IPS-20b (cell line): ENCODE measurements around the gene CD302.
A peak's percentile ranks its signal among the peaks of the same experiment; 100 is the strongest.
"Not testable (repeated sequence)": the region's sequence is repeated elsewhere in the genome, so short reads cannot be mapped to it uniquely, and the experiment has no call there.

Experiments used
- H3K27ac ChIP-seq: one replicate; pipeline ENCODE4 v1.5.1; 2013; ENCODE audit warnings: low read length
- H3K27me3 ChIP-seq: 2 replicates; pipeline ENCODE4 v1.6.1; 2013; ENCODE audit warnings: mild to moderate bottlenecking, low read length, inconsistent platforms; ENCODE audit not compliant: insufficient read depth
- H3K36me3 ChIP-seq: 2 replicates; pipeline ENCODE4 v1.6.1; 2013; ENCODE audit warnings: low read depth, mild to moderate bottlenecking, inconsistent platforms, low read length, moderate library complexity; ENCODE audit not compliant: insufficient read depth
- H3K4me1 ChIP-seq: 2 replicates; pipeline ENCODE4 v1.6.1; 2013; ENCODE audit warnings: mild to moderate bottlenecking, control low read depth, inconsistent platforms, low read length, moderate library complexity; ENCODE audit not compliant: insufficient read depth
- H3K4me3 ChIP-seq: 2 replicates; pipeline ENCODE4 v1.5.1; 2013; ENCODE audit warnings: mild to moderate bottlenecking, low read length, inconsistent platforms
- H3K9ac ChIP-seq: 2 replicates; pipeline ENCODE4 v1.6.1; 2013; ENCODE audit warnings: low read depth, mild to moderate bottlenecking, inconsistent platforms, low read length, moderate library complexity
- H3K9me3 ChIP-seq: 2 replicates; pipeline ENCODE4 v1.6.1; 2013; ENCODE audit warnings: mild to moderate bottlenecking, low read depth, low read length, inconsistent platforms; ENCODE audit not compliant: insufficient read depth

The CD302 gene

GRCh38 chr2:159797543-159798375, at the start of gene CD302:
Gene CD302 (minus strand): TSS chr2:159798208. CDS start chr2:159798198, 10 bp downstream.
- Histone ChIP-seq H3K36me3 (no peaks in the 10 kb centered on the region), H3K9me3 (no peaks in the 10 kb centered on the region), H3K9ac (peak within 1 kb of the TSS; percentile 40), H3K4me1 (peaks cover 7% of the 10 kb centered on the region), H3K27ac (no peak within 1 kb of the TSS), H3K27me3 (peaks cover 51% of the 10 kb centered on the region), H3K4me3 (peak within 1 kb of the TSS; percentile 77)

- H3K36me3 ChIP-seq: no peaks in the 10 kb centered on the region
- no peak overlapping the region for H3K4me3 ChIP-seq
- H3K9ac ChIP-seq: no peak overlapping the region
- H3K27me3 ChIP-seq: no peaks in the 10 kb centered on the region
- no peaks in the 10 kb centered on the region for H3K9me3 ChIP-seq
- H3K27ac ChIP-seq: no peak overlapping the region
- no peaks in the 10 kb centered on the region for H3K4me1 ChIP-seq
Measured at GRCh38 chr2:159846564-159846963, 48.6 kb upstream of the CD302 start.

DNA sequence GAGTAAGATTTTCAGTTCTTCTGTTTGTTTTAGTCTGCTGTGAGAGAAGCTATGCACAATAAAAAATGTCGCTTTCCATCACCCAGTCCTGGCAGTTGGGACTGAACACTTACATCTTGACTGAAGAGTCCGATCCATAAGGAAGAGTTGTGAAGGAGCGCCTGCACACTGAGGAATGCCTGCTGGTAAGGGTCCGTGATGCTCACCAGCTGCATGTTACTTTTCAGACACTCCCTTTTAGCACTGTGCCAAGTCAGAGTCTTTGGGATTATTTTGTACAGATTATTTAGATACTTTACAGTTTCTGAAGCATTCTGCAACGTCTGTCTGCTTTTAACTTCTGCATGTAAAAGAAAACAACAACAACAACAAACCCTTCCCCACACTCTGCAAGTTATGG, 42.6 kb upstream of the CD302 start:
- Histone ChIP-seq H3K9me3 (no peaks in the 10 kb centered on the region), H3K27ac (no peak overlapping the region), H3K36me3 (no peaks in the 10 kb centered on the region), H3K4me3 (no peak overlapping the region), H3K27me3 (peaks cover 24% of the 10 kb centered on the region), H3K9ac (no peak overlapping the region), H3K4me1 (no peaks in the 10 kb centered on the region)

- no peaks in the 10 kb centered on the region for H3K9me3 ChIP-seq
- H3K36me3 ChIP-seq: no peaks in the 10 kb centered on the region
- peaks cover 94% of the 10 kb centered on the region for H3K27me3 ChIP-seq
- no peak overlapping the region for H3K4me3 ChIP-seq
- H3K4me1 ChIP-seq: no peaks in the 10 kb centered on the region
- no peak overlapping the region for H3K9ac ChIP-seq
- no peak overlapping the region for H3K27ac ChIP-seq
Measured at GRCh38 chr2:159832858-159833257, 34.9 kb upstream of the CD302 start.

GRCh38 chr2:159832026-159832425, 34.0 kb upstream of the CD302 start:
- Histone ChIP-seq H3K9me3 (no peaks in the 10 kb centered on the region), H3K27ac (no peak overlapping the region), H3K9ac (no peak overlapping the region), H3K4me1 (no peaks in the 10 kb centered on the region), H3K27me3 (peaks cover 86% of the 10 kb centered on the region), H3K36me3 (no peaks in the 10 kb centered on the region), H3K4me3 (no peak overlapping the region)

- no peak overlapping the region for H3K4me3 ChIP-seq
- H3K9ac ChIP-seq: no peak overlapping the region
- H3K27ac ChIP-seq: no peak overlapping the region
- H3K36me3 ChIP-seq: no peaks in the 10 kb centered on the region
- H3K9me3 ChIP-seq: no peaks in the 10 kb centered on the region
- no peaks in the 10 kb centered on the region for H3K4me1 ChIP-seq
- peaks cover 63% of the 10 kb centered on the region for H3K27me3 ChIP-seq
Measured at GRCh38 chr2:159829376-159829775, 31.4 kb upstream of the CD302 start.

- Histone ChIP-seq H3K36me3 (no peaks in the 10 kb centered on the region), H3K27me3 (peaks cover 56% of the 10 kb centered on the region), H3K4me1 (no peaks in the 10 kb centered on the region), H3K27ac (no peak overlapping the region), H3K4me3 (no peak overlapping the region), H3K9me3 (no peaks in the 10 kb centered on the region), H3K9ac (no peak overlapping the region)
Measured at GRCh38 chr2:159828738-159829137, 30.7 kb upstream of the CD302 start.

DNA sequence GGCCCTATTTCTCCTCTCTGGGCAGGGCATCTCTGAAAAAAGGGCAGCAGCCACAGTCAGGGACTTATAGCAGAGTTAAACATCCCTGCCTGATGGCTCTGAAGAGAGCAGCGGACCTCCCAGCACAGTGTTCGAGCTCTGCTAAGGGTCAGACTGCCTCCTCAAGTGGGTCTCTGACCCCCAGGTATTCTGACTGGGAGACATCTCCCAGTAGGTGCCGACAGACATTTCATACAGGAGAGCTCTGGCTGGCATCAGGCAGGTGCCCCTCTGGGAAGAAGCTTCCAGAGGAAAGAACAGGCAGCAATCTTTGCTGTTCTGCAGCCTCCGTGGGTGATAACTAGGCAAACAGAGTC, 24.4 kb upstream of the CD302 start:
- not testable (repeated sequence) for H3K36me3 ChIP-seq, H3K9ac ChIP-seq, H3K4me1 ChIP-seq, H3K27ac ChIP-seq, H3K9me3 ChIP-seq, H3K27me3 ChIP-seq, H3K4me3 ChIP-seq

- not testable (repeated sequence) for H3K36me3 ChIP-seq, H3K9ac ChIP-seq, H3K27me3 ChIP-seq, H3K4me3 ChIP-seq, H3K4me1 ChIP-seq, H3K9me3 ChIP-seq, H3K27ac ChIP-seq
Measured at GRCh38 chr2:159821775-159822477, 23.9 kb upstream of the CD302 start.

DNA sequence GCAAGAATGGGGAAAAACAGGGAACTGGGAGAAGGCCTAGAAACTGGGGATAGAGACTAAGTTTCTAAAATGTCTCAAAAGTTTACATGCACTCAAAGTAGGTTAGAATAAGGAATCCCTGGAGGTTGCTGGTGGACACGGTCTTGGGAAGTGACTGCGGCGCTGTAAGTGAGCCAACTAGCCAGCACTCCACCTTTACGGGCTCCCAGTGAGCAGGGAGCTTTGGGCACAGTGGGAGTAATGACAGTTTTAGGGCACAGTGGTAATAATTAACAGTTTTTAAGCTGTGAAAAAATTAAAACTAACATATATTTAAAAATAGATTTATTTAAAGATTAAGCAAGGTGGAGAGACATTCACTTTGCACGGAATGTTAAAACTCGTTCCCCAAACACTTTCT, 20.9 kb upstream of the CD302 start:
- H3K9me3 ChIP-seq: no peaks in the 10 kb centered on the region
- no peaks in the 10 kb centered on the region for H3K4me1 ChIP-seq
- no peaks in the 10 kb centered on the region for H3K27me3 ChIP-seq
- no peak overlapping the region for H3K4me3 ChIP-seq
- H3K9ac ChIP-seq: no peak overlapping the region
- no peaks in the 10 kb centered on the region for H3K36me3 ChIP-seq
- no peak overlapping the region for H3K27ac ChIP-seq

- no peaks in the 10 kb centered on the region for H3K27me3 ChIP-seq
- no peak overlapping the region for H3K27ac ChIP-seq
- H3K4me1 ChIP-seq: no peaks in the 10 kb centered on the region
- H3K4me3 ChIP-seq: no peak overlapping the region
- H3K9me3 ChIP-seq: no peaks in the 10 kb centered on the region
- H3K36me3 ChIP-seq: no peaks in the 10 kb centered on the region
- no peak overlapping the region for H3K9ac ChIP-seq
Measured at GRCh38 chr2:159817283-159817682, 19.3 kb upstream of the CD302 start.

DNA sequence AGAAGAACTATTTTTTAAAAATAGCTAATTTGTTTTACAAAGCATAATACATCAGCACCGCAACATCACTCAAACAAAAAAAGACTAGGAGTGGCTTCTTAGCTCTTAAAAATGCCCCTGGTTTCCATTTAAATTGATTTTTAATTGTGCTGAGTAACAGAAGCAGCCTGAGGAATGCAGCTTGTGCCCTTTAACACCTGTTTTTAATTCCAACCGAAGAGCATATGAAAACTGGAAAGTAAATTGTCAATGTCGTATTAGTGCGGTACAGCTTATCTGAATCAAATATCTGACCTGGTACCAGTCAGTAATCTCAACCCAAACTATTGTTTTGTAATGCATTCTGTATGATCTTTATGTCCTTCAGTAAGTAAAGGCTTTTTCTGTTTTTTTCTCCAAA, 13.2 kb upstream of the CD302 start:
- no peak overlapping the region for H3K27ac ChIP-seq
- no peak overlapping the region for H3K4me3 ChIP-seq
- H3K4me1 ChIP-seq: no peaks in the 10 kb centered on the region
- H3K36me3 ChIP-seq: no peaks in the 10 kb centered on the region
- H3K9me3 ChIP-seq: no peaks in the 10 kb centered on the region
- H3K9ac ChIP-seq: no peak overlapping the region
- no peaks in the 10 kb centered on the region for H3K27me3 ChIP-seq
